ENCODE results near the gene CEMIP2.

GRCh38 chr9:71790296-71790695 lies 22.0 kb upstream of the CEMIP2 start:
- no peak for TF ChIP-seq POLR2A (IDR thresholded peaks at IDR 0.05; ENCODE audit: low read depth, low read length)
- TF ChIP-seq TAF1 (IDR thresholded peaks at IDR 0.05; ENCODE audit: low read depth, low read length) = no peak
- no peak for TF ChIP-seq PAX5 (IDR thresholded peaks at IDR 0.05; ENCODE audit: insufficient read depth, low read length, severe bottlenecking)
